Adrenal gland (tissue), 5 donors: Measurements from ENCODE around the gene KLHL26.

ENCODE experiments used
- CTCF ChIP-seq, 6 experiments: fragments of 450-650 bp in 4 of 6; fragments of 200-600 bp in 2 of 6; sonication (generic) in 1 of 6; IDR thresholded peaks; 1 replicate in 5 of 6; 2 replicates in 1 of 6; pipeline versions ENCODE4 v1.5.1 to v1.8.0; 2016 to 2021; ENCODE audit warnings: antibody characterized with exemption in 6 of 6, mild to moderate bottlenecking in 2 of 6, moderate library complexity in 1 of 6
- POLR2A ChIP-seq, 2 donors: fragments of 450-650 bp; IDR thresholded peaks; one replicate each; pipeline ENCODE4 v1.6.1; 2017; ENCODE audit warnings: antibody characterized with exemption in 2 of 2, mild to moderate bottlenecking in 2 of 2, moderate library complexity in 1 of 2
- donor health status: DM: no; HTN: no; CAD: no.

DNA sequence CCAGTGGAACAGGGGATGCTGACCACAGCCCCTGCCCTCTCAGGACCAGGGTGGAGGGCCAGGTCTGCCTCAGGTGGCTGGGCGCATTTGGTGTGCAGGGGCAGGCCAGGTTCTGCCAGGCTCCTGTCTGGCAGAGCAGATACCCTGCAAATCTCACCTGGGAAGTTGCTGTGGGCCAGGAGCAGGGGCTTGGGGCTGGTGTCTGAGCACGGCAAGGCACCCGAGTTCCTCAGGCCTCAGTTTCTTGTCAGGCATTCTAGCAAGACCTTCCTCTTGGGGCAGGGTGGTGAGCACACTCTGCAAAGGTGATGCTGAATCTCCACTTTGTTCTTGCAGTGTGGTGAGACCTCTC, 47.8 kb downstream of the KLHL26 start:
- TF ChIP-seq CTCF (IDR thresholded peaks at IDR 0.05) (no peak), POLR2A (IDR thresholded peaks at IDR 0.05) (no peak)
